Ascending aorta (tissue), 2 donors: Measurements from ENCODE around the gene NEUROD1. TPM values are rescaled to one million over a fixed set of nuclear protein-coding genes. Genes with fewer than 3 reads are reported as not detected.
A peak's percentile ranks its signal among the peaks of the same experiment; 100 is the strongest.

Experiments
- DNase-seq, 2 donors: peaks; one replicate each; pipeline ENCODE4 v3.0.0-alpha.2; 2019; ENCODE audit warnings: low spot score in 2 of 2
- H3K27ac ChIP-seq, 2 donors: fragments of 200-600 bp; sonication (generic); one replicate each; pipeline ENCODE4 v1.5.1; 2016 to 2017; ENCODE audit warnings: mild to moderate bottlenecking in 1 of 2
- H3K27me3 ChIP-seq: fragments of 200-600 bp; sonication (generic); one replicate; pipeline ENCODE4 v1.5.1; 2017
- H3K36me3 ChIP-seq, 2 donors: fragments of 200-600 bp; sonication (generic); one replicate each; pipeline ENCODE4 v1.5.1; 2016
- H3K4me1 ChIP-seq, 2 donors: fragments of 200-600 bp; sonication (generic); one replicate each; pipeline ENCODE4 v1.5.1; 2016 to 2017; ENCODE audit warnings: mild to moderate bottlenecking in 1 of 2
- H3K4me3 ChIP-seq, 2 donors: fragments of 200-600 bp; sonication (generic); one replicate each; pipeline ENCODE4 v1.5.1; 2016 to 2017; ENCODE audit warnings: mild to moderate bottlenecking in 1 of 2
- H3K9me3 ChIP-seq, 2 donors: fragments of 200-600 bp; sonication (generic); one replicate each; pipeline ENCODE4 v1.5.1; 2016
- CTCF ChIP-seq, 3 experiments: fragments of 200-600 bp in 2 of 3; fragments of 450-650 bp in 1 of 3; sonication (generic) in 2 of 3; IDR thresholded peaks; one replicate each; pipeline ENCODE4 v1.5.1; 2016 to 2019; ENCODE audit warnings: antibody characterized with exemption in 3 of 3, mild to moderate bottlenecking in 1 of 3, moderate library complexity in 1 of 3
- intact Hi-C: fragments of 100-400 bp; cut with DNase I; formaldehyde crosslinking; loops from one replicate; pipeline ENCODE4 v1.15.1; 2023
- total RNA-seq: library from RNA; depleted of rRNA; stranded (reverse); fragments of >200 nt; gene quantifications from one replicate; pipeline ENCODE4 v1.1.0, GENCODE V29; 2016

Gene NEUROD1
- total RNA-seq, 1 donor from 2014 or later = not detected

GRCh38 chr2:181680937-181681811, 857 bp upstream of the NEUROD1 start:
- intact Hi-C loops = no loop called here
- H3K27me3 ChIP-seq = peaks cover 9% of the 10 kb centered on the region
- no peaks in the 10 kb centered on the region for H3K9me3 ChIP-seq
- TF ChIP-seq CTCF (IDR thresholded peaks at IDR 0.05) = no peak
- no peaks in the 10 kb centered on the region for H3K36me3 ChIP-seq
- peaks cover 0 to 8% of the 10 kb centered on the region in 2 donors for H3K4me1 ChIP-seq
- DNase-seq = no peak
- H3K27ac ChIP-seq = no peak overlapping the region
- peak overlapping the region in 1 of 2 donors; percentile 3 for H3K4me3 ChIP-seq

GRCh38 chr2:181679544-181679979, 755 bp downstream of the NEUROD1 start:
- H3K4me1 ChIP-seq = peaks cover 0 to 8% of the 10 kb centered on the region in 2 donors
- TF ChIP-seq CTCF (IDR thresholded peaks at IDR 0.05) = no peak
- intact Hi-C loops = no loop called here
- no peaks in the 10 kb centered on the region for H3K36me3 ChIP-seq
- no peaks in the 10 kb centered on the region for H3K9me3 ChIP-seq
- H3K27me3 ChIP-seq = peaks cover 9% of the 10 kb centered on the region
- no peak overlapping the region for H3K4me3 ChIP-seq
- DNase-seq = no peak
- no peak overlapping the region for H3K27ac ChIP-seq

- H3K4me3 ChIP-seq = no peak overlapping the region
- DNase-seq = no peak
- no peaks in the 10 kb centered on the region for H3K36me3 ChIP-seq
- peaks cover 0 to 8% of the 10 kb centered on the region in 2 donors for H3K4me1 ChIP-seq
- H3K9me3 ChIP-seq = no peaks in the 10 kb centered on the region
- no peak for TF ChIP-seq CTCF (IDR thresholded peaks at IDR 0.05)
- H3K27me3 ChIP-seq = peaks cover 7% of the 10 kb centered on the region
- H3K27ac ChIP-seq = no peak overlapping the region
- intact Hi-C loops = no loop called here
These were observed 1.3 kb downstream of the NEUROD1 start for GRCh38 chr2:181678861-181679543.

- no peaks in the 10 kb centered on the region for H3K9me3 ChIP-seq
- H3K36me3 ChIP-seq = no peaks in the 10 kb centered on the region
- no peak overlapping the region for H3K4me3 ChIP-seq
- DNase-seq = no peak
- no peaks in the 10 kb centered on the region for H3K4me1 ChIP-seq
- intact Hi-C loops = no loop called here
- no peaks in the 10 kb centered on the region for H3K27me3 ChIP-seq
- no peak overlapping the region for H3K27ac ChIP-seq
- TF ChIP-seq CTCF (IDR thresholded peaks at IDR 0.05) = no peak
These were observed 2.3 kb downstream of the NEUROD1 start for GRCh38 chr2:181677912-181678586.

- DNase-seq = no peak
- no peaks in the 10 kb centered on the region for H3K27me3 ChIP-seq
- no peaks in the 10 kb centered on the region for H3K9me3 ChIP-seq
- no peak overlapping the region for H3K27ac ChIP-seq
- TF ChIP-seq CTCF (IDR thresholded peaks at IDR 0.05) = no peak
- H3K4me3 ChIP-seq = no peak overlapping the region
- intact Hi-C loops = no loop called here
- no peaks in the 10 kb centered on the region for H3K4me1 ChIP-seq
- no peaks in the 10 kb centered on the region for H3K36me3 ChIP-seq
These were observed 5.1 kb downstream of the NEUROD1 start for GRCh38 chr2:181675254-181675653.
